ENCODE data around the gene CELA3A. TPM values are rescaled to one million over a fixed set of nuclear protein-coding genes. Genes with fewer than 3 reads are reported as not detected.

CELA3A gene
- total RNA-seq, 2 experiments from 2014 or later: not detected

- peak overlapping the region; percentile 34 for H3K4me3 ChIP-seq (ENCODE audit: low read depth, low read length, poor library complexity, severe bottlenecking)
These were observed 38.3 kb downstream of the CELA3A start for GRCh38 chr1:22039594-22040285.

GRCh38 chr1:22040286-22040623 lies 38.8 kb downstream of the CELA3A start:
- Histone ChIP-seq H3K4me3 (ENCODE audit: low read depth, low read length, poor library complexity, severe bottlenecking) (peak overlapping the region; percentile 34), H2AFZ (ENCODE audit: low read length) (peak overlapping the region; percentile 73), H3K9me3 (ENCODE audit: low read length) (no peaks in the 10 kb centered on the region)

More at GRCh38 chr1:22039594-22040285, 38.3 kb downstream of the CELA3A start:
- intact Hi-C loops (cut with micrococcal nuclease; ENCODE audit: unreplicated experiment): loop anchor here (1.0 kb wide), 1 partner anchor 13 kb away; the partner anchor contains the start of gene CDC42
- TF ChIP-seq EZH2phosphoT487 (IDR thresholded peaks at IDR 0.05; ENCODE audit: borderline replicate concordance, low read depth, low read length) (no peak), CTCF (conservative IDR thresholded peaks at IDR 0.05; ENCODE audit: low read length) (peak; percentile 51)
- CTCF ChIA-PET (ENCODE audit: unreplicated experiment): interaction anchor here (1.7 kb wide), 1 partner anchor 13 kb away, joined by 4 read pairs; the partner anchor contains the start of gene CDC42
- BruUV-seq (replicated peaks): no TSS peak
- Histone ChIP-seq H4K20me1 (ENCODE audit: insufficient read depth, low read length) (no peaks in the 10 kb centered on the region), H3K9me3 (ENCODE audit: low read length) (no peaks in the 10 kb centered on the region), H3K4me2 (ENCODE audit: low read length) (peak overlapping the region; percentile 60), H3K9me2 (ENCODE audit: insufficient read depth, low read length) (no peaks in the 10 kb centered on the region), H2AFZ (ENCODE audit: low read length) (peak overlapping the region; percentile 73), H3K36me3 (ENCODE audit: insufficient read depth, low read length) (no peaks in the 10 kb centered on the region), H3K27ac (ENCODE audit: low read depth, low read length, poor library complexity, severe bottlenecking) (peak overlapping the region; percentile 77), H3K4me1 (ENCODE audit: insufficient read depth, low read length, poor library complexity, severe bottlenecking) (peaks cover 59% of the 10 kb centered on the region), H3K79me2 (ENCODE audit: insufficient read depth, low read depth, low read length) (no peaks in the 10 kb centered on the region)
- POLR2A ChIA-PET: interaction anchor here (0.8 to 3.3 kb wide), 6 partner anchors 10 to 60 kb away, joined by 3 to 32 read pairs (median 8); partner anchors contain the start of gene CDC42
- DNase-seq (ENCODE audit: low spot score): peak; percentile 92

More at GRCh38 chr1:22040286-22040623, 38.8 kb downstream of the CELA3A start:
- no TSS peak for BruUV-seq (replicated peaks)
- ChIA-PET CTCF (ENCODE audit: unreplicated experiment) (interaction anchor here (1.7 kb wide), 1 partner anchor 12 kb away, joined by 4 read pairs; the partner anchor contains the start of gene CDC42), POLR2A (interaction anchor here (0.8 to 3.3 kb wide), 6 partner anchors 10 to 59 kb away, joined by 3 to 32 read pairs (median 8); partner anchors contain the start of gene CDC42)
- Histone ChIP-seq H3K36me3 (ENCODE audit: insufficient read depth, low read length) (no peaks in the 10 kb centered on the region), H3K4me2 (ENCODE audit: low read length) (peak overlapping the region; percentile 60), H3K79me2 (ENCODE audit: insufficient read depth, low read depth, low read length) (no peaks in the 10 kb centered on the region), H3K27ac (ENCODE audit: low read depth, low read length, poor library complexity, severe bottlenecking) (peak overlapping the region; percentile 77), H3K9me2 (ENCODE audit: insufficient read depth, low read length) (no peaks in the 10 kb centered on the region), H4K20me1 (ENCODE audit: insufficient read depth, low read length) (no peaks in the 10 kb centered on the region), H3K4me1 (ENCODE audit: insufficient read depth, low read length, poor library complexity, severe bottlenecking) (peaks cover 64% of the 10 kb centered on the region)
- DNase-seq (ENCODE audit: low spot score): no peak
- intact Hi-C loops (cut with micrococcal nuclease; ENCODE audit: unreplicated experiment): loop anchor here (1.0 kb wide), 1 partner anchor 12 kb away; the partner anchor contains the start of gene CDC42
- TF ChIP-seq EZH2phosphoT487 (IDR thresholded peaks at IDR 0.05; ENCODE audit: borderline replicate concordance, low read depth, low read length) (no peak), CTCF (conservative IDR thresholded peaks at IDR 0.05; ENCODE audit: low read length) (no peak)
